Inflammatory macrophage treated with lipopolysaccharide for 4 hours (primary cell): ENCODE measurements around the gene CNTROB.
"Not testable (repeated sequence)": the region's sequence is repeated elsewhere in the genome, so short reads cannot be mapped to it uniquely, and the experiment has no call there.

ENCODE experiments used
- DNase-seq: peaks from one replicate; pipeline ENCODE4 v3.0.0-alpha.2; 2020

CNTROB gene

DNA sequence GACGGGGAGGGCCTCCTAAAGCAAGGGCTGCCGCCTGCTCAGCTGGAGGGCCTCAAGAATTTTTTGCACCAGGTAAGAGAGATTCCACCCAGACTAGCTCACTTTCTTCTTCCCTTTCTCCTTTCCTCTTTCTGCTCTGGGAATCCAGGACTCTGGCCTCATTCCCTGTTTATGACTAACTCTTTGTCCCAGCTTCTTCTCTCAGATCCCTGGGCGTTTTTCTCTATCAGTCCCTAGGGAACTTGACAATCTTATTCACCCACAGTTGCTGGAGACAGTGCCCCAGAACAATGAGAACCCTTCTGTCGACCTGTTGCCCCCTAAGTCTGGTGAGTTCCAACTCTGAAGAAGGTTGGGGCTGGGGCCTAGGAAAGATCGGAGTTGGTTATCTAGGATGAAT lies 15.6 kb downstream of the CNTROB start:
- no peak for DNase-seq

DNA sequence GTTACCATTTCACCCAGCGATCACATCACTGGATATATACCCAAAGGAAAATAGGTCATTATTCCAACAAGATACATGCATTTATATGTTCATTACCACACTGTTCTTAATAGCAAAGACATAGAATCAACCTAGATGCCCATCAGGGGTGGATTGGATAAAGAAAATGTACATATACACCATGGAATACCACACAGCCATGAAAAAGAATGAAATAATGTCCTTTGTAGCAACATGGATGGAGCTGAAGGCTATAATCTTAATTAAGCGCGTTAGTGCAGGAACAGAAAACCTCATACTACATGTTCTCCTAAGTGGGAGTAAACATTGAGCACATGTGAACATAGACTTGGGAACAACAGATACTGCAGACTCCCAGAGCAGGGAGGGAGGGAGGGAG lies 18.6 kb downstream of the CNTROB start:
- no peak for DNase-seq

DNA sequence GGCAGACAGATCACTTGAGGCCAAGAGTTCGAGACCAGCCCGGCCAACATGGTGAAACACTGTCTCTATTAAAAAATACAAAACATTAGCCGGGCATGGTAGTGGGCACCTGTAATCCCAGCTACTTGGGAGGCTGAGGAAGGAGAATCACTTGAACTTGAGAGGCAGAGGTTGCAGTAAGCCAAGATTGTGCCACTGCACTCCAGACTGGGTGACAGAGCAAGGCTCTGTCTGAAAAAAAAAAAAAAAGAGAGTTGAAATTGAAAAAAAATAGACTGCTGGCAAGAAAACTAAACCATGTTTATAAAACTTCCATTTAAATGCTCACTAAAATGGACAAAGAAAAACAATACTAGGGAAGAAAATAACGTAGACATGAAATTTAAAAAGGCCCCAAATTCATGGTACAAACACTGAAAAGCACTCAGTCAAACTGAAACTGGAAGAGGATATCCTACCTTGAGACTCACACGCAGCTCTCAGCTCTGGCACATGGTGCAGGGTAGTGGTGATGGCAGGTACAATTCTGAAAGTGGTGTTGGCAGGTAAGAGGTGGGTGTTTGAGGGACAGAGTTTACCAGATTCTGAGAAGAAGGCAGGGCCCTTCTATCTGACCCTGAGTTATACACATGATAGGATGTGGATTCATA lies 19.3 kb downstream of the CNTROB start:
- no peak for DNase-seq

DNA sequence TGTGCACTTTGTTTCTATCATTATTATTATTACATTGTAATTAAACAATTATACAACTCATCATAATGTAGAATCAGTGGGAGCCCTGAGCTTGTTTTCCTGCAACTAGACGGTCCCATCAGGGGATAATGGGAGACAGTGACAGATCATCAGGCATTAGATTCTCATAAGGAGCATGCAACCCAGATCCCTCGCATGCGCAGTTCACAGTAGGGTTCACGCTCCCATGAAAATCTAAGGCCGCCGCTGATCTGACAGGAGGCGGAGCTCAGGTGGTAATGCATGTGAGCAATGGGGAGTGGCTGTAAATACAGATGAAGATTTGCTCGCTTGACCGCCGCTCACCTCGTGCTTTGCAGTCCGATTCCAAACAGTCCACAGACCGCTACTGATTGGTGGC lies 21.3 kb downstream of the CNTROB start:
- DNase-seq, result not testable (repeated sequence)

DNA sequence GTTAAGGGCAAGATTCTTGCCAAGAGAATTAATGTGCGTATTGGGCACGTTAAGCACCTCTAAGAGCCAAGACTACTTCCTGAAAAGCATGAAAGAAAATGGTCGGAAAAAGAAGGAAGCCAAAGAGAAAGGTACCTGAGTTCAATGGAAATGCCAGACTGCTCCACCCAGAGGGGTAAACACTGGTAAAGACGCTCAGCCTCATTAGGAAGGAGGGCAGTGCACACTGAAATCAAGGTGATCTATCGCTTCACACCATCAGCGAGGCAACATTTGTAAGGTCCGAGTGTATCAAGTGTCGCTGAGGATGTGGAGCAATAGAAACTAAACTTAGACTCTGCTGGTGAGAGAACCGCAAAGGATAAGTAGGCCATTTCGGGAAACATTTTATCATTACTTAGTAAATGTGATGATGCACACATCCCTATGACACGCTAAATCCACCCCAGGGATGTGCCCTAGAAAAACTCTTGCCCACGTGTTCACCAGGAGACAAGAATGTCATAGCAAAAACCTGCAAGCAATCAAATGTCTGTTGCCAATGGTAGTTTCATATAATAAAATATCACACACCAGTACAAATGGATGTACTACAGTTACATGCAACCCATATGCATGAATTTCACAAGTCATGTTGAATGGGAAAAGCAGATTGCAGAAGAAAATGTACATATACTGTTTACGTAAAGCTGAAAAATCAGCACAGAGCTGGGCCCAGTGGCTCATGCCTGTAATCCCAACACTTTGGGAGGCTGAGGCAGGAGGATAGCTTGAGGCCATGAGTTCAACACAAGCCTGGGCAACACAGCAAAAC lies 23.6 kb downstream of the CNTROB start:
- DNase-seq, result no peak

DNA sequence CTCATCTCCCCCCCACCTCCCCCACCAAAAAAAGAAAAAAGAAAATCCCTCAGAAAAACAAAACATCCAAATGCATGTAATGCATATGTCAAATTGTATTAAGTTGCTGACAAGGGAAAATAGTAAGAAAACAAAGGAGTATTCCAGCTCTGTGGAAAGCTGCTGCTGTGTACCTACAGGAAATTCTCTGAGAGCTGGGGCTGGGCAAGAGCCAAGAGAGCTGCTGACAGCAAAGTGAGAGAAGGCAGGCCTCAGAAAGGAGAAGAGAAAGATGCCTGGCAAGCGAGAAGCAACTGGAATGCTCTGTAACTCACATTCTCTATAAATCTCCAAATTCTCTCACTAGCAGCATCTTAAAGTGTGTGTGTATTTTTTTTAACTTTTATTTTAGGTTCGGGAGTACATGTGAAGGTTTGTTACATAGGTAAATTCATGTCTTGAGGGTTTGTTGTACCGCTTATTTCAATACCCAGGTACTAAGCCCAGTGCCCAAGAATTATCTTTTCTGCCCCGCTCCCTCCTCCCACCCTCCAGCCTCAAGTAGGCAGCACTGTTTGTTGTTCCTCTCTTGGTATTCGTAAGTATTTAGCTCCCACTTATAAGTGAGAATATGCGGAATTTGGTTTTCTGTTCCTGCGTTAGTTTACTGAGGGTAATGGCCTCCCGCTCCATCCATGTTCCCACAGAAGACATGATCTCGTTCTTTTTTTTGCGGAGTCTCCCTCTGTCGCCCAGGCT lies 24.4 kb downstream of the CNTROB start:
- DNase-seq, result no peak

DNA sequence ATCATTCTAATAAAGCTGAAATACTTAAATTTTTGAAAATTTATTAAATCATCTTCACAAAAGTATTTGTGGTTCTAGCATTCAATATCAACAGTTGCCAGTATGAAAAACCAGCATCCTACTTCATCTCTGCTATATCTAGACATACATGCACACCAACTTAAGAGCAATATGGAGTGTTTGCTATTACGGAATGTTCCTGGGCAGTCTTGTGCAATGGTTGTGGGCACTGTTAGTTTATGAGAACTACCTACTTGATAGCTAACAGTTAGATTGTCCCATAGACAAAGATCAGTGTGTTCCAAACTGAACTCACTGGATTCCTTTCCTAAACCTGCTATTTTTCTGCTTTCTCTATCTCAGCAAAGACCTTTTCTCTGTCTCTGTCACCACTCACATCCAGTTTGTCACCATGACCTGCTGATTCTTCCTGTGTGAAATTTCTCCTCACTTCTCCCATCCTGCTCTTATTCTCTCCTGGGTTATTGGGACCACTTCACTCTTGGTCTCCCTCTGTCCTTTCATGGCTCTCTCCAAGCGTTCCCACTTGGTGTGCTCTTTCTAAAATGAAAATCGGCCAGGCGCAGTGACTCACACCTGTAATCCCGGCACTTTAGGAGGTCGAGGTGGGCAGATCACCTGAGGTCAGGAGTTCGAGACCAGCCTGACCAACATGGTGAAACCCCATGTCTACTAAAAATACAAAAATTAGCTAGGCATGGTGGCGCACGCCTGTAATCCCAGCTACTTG lies 27.7 kb downstream of the CNTROB start:
- peak; percentile 51 for DNase-seq

DNA sequence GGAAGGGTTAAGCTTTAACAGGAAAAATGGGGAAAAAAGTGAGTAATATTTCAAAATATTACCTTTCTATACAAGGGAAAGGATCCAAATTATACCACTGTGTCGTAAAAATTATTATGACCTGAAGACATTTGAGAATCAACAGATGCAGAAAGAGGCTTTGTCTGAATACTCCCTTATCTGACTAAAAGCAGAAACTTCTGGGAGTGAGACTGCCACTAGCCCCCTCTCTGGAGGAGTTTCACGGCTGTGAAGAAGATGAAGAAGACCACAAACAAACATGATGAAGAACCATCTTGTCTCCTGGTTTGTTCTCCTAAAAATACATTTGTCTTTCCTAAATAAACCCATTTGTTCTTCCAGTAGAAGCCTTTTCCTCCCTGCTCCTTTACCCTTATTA lies 29.4 kb downstream of the CNTROB start:
- DNase-seq, result no peak

DNA sequence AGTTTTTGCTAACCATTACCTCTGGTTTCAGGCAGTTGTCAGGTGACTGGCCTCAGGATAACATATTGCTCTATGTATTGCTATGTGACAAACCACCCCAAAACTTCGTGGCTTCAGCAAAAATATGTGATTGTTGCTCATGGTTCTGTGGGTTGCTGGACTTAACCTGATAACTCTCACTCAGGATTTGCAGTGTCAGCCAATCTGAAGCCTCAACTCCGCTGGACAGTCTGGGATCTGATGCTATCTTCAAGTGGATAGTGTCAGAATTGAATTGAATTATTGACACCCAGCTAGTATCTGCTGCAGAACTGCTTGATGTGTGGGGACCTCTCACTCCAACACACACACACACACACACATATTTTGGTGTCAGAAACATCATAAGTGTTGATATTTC lies 35.7 kb downstream of the CNTROB start:
- DNase-seq, result no peak

DNA sequence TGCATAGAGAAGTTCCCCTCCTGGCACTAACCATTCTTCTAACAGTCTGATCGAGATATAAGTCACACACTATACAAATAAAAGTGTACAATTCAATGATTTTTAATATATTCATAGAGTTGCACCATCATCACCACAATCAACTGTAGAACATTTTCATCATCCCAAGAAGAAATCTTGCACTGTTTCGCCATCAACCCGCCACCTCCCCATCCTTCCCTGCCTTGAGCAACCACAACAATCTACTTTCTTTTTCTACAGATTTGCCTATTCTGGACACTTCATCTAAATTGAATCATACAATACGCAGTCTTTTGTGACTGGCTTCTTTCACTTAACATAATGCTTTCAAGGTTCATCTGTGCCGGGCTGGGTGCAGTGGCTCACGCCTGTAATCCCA lies 37.4 kb downstream of the CNTROB start:
- peak; percentile 95 for DNase-seq

DNA sequence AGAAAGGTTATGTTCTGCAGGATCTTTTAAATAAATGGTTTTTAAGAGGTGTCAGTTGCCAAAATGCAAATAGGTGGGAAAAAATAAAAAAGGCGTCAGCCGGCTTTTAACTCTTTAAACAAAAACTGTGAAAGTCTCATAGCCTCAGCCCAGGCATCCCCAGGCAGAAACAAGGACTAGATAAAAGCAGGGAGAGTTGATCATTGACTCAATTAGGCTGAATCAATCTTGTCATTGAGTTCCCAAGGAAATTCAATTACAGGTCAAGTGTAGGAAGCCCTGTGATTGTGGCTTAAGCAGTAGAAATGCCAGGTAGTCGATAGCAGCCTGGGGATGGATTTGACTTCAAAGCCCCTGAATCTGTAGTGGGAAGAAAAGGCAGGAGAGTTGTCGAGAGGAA lies 39.6 kb downstream of the CNTROB start:
- DNase-seq, result no peak

DNA sequence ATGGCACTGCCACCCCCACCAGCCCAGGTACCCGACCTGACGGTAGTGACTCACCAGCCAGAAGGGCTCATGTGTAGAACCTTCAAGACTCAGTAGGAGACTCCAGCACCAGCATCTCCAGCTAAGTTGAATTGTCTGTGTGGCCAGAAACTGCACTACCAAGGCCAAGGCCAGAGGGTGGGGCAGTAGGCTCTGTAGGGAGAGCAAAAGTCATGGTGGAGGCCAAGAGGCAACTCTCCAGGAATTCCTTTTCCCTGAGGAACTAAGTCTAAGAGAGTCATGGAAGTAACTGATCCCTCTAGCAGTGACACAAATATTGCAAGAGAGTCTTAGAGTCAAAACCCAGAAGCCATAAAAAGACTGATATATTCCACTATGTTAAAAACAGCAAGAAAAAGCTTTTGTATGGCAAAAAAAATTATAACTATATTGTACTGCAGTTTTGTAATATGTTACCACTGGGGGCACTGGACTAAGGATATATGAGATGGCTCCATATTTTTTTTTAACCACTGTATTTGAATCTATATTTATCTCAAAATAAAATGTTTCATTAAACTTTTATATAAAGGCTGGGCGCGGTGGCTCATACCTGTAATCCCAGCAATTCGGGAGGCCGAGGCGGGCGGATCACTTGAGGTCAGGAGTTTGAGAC lies 40.3 kb downstream of the CNTROB start:
- no peak for DNase-seq

DNA sequence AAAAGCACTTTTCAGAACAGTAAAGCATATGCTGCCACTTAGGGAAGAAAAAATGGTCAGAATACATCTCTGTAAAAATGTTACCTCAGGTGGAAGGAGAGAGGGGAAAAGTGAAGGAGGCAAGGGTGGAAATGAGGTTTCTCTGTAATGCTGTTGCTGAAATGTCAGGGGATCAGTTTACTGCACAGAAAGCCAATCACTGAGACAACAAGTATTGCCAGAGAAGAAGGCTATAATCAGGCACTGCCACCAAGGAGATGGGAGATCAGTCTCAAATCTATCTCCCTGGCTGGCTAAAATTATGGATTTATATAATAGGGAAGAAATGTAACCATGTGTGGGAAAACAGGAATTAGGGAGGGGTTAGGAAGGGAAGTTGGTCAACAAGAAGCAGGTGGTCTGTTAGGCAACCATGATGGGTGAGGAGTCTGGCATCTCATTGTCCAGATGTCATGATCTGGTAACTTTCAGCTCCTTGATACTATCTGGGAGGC lies 42.7 kb downstream of the CNTROB start:
- DNase-seq, result no peak

DNA sequence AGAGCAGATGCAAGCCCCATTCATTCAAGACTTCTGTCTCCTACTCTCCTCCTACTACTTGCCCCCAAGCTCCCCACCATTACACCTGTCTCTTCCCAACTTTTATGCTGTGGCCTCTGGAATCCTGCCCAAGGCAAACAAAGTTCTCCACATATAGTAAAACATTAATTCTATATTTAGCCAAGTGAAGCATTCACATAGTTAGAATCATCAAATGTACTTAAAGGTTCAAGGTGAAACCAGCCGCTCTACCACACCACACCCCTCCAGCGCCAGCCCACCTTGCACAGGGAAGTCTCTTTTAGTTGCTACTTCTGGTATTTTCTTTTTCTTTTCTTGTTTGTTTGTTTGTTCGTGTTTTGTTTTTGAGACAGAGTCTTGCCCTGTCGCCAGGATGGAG lies 45.0 kb downstream of the CNTROB start:
- DNase-seq, result no peak

DNA sequence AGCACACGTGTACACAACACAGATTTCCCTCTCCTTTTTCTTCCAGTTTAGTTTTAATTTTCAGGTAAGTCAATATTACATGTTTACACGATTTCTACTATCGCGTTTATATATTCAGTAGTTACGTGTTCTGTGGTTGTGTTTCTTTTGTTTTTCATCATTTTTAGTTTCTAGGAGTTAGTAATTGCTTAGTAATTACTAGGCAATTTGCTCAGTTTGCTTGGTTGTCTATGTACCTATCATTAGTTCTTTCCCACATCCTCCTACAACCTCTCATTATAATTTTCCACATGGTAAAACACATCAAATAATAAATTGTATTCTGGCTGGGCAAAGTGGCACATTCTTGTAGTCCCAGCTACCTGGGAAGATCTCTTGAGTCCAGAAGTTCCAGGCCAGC lies 45.8 kb downstream of the CNTROB start:
- no peak for DNase-seq

DNA sequence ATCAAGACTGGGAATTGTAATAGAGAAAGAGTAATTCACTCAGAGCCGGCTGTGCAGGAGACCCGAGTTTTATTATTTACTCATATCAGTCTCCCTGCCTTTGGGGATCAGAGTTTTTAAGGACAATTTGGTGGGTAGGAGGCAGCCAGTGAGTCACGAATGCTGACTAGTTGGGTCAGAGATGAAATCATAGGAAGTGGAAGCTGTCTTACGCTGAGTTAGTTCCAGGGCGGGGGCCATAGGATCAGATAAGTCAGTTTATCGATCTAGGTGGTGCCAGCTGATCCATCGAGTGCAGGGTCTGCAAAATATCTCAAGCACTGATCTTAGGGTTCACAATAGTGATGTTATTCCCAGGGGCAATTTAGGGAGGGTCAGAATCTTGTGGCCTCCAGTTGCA lies 50.2 kb downstream of the CNTROB start:
- peak; percentile 86 for DNase-seq

DNA sequence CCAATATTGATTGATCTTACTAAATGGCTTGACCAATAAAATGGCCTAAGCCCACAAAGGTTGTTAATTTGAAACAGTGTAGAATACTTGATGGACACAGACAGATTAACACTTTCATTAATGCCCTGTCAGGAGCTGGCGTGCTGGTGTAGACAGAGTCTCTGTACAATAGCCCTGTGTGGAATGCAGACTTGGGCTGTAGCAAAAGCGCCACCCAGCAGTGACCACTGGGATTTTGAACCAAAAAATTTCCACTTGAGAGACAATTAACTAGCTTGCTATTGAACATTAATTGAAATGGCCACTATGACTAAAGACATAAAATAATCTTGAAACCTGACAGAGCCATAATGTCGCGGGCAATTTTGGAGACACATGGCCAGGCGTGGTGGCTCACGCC lies 50.7 kb downstream of the CNTROB start:
- no peak for DNase-seq

DNA sequence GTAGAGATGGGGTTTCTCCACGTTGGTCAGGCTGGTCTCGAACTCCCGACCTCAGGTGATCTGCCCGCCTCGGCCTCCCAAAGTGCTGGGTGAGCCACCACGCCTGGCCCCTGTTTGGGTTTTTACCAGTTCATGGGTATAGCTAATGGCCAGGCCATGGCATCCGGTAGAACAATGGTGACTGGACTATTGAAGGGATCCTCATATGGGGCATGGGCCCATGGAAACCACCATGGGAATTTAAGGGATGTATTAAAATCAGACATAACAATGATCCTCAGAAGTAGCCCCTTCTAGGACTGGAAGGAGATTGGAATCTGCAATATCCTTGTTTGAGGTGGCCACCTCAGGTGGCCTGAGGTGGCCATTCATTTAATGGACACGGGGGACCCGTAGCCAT lies 52.9 kb downstream of the CNTROB start:
- DNase-seq, result no peak

DNA sequence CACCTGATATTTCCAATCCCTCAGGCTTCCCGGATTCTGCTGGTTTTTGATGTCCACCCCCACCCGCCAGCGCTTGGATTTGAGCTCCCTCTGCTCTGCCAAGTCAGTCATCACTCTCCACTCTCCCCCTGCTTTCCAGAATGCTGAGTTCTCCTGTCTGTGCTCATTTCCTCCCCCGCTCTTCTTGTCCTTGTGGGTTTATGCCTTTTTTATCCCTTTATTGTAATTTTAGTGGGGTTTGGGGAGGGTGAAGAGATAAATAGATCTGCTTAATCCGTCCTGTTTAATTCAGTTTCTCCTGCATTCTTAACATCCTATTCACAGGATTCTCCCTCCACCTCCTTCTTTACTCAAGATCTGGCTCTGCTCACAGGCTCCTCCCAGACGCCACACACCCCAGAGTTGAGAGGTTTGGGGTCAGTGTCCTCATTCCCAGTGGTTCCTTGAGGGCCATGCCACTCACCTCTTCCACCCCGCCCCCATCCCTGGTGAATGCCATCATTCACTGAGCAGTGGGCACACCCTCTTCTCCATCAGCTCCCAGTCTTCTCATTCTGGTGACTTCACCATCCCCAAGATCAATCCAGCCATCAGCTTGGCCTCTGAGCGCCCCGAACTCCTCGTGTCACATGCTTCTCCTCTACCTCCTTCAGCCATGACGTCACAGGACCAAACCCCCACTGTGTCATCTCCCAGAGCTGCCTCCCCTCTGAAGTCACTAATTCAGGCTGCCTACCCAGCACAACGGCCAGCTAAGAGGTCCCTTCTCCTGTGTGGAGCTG lies 55.3 kb downstream of the CNTROB start:
- DNase-seq, result no peak

DNA sequence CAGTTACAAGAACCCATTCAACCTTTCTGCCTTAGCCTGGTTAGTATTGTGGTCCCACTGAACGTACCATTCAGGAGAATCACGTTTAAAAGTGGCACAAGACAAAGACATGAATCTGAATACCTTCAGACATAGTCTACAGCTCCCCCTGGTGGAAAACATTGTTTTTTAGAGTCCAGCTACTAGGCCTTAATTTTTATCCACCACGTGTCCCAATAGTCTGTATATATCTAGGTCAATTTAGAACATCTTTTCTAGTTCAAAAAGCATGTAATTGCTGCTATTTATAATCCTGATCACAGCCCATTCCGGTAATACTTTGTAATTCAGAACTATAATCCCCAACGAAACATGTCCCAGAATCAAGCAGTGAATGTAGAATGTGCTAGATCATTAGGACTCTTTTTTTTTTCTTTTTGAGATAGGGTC lies 56.8 kb downstream of the CNTROB start:
- peak; percentile 89 for DNase-seq

DNA sequence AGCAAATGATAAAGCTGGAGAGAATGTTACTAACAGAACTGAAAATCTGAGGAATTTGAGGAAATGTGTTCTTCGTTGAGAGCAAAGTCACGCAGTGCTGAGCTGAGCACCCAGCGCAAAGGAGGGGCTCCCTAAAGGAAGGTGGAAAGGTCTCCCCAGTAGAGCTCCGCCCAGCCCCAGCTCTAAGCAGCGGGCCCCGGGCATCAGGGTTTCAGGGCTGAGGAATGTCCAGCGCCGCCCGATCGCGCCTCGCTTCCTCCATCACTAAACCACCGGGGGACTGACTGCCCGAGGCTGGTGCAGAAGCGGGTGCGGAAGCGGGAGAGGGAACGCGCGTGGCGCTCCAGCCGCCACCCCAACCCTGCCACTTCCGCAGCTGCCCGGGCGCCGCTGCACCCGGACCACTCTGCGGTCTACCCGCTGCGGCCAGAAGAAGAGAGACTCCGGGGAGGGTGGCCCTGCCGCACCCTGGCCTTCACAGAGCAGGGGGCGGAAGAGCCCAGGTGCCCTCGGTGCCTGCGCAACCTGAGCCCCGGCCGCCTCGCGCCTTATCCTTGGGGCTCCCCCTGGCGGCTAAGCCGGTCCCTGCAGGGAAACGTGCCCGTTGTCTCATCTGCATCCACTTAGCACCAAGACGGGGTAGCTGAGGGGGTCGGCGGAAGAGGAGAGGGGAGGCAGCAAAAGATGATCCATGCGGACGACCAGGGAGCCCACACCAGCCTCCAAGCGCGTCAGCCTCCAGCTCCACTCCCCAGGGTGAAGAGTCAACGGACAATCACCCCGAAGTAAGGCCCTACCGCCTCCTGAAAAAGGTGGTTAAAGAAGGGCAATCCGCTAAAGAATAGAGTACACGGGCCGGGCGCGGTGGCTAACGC lies 58.0 kb downstream of the CNTROB start:
- peak; percentile 63 for DNase-seq
